DMS 273 (cell line): ENCODE results near the gene AMBP.

Experiments
- DNase-seq: peaks from one replicate; lab custom pipeline; 2025; ENCODE audit not compliant: unreplicated experiment; lab: John Stamatoyannopoulos, UW

AMBP gene

DNA sequence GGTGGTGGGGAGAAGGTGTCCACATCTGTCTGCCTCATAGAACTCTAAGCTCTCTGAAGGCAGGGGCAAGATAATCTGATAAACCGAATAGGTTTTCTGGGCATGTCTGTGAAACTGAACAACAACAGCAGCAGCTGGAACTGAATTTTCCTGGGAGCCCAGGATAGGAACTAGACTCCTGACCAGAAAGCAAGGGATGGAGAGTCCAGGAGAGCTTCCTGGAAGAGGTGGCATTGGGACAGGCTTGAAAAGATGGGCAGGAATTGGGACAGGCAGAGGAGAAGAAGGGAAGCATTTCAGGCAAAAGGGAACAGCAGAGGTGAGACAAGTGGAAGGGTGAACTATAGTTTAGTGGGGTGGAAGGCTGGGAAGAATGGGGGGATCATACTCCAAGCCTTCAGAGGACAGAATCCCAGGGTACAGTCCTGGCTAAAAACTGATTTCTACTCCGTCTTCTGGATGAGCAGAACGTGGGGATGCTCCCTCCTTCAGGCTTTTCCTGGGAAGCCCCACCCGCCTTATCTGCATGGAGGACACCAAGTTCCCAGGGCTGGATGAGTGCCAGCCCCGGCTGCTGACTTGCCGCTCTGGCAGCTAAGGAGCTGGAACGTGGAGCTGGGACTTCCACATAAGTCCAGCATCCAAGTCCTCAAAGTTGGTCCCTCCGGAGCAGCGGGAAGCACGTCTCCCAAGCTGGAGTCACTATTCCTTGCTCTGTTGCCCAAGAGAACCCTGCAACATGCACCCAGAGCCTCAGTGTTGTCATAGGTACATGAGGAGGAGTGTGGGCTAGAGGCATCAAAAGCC lies 34.9 kb upstream of the AMBP start:
- DNase-seq, result peak; percentile 54

DNA sequence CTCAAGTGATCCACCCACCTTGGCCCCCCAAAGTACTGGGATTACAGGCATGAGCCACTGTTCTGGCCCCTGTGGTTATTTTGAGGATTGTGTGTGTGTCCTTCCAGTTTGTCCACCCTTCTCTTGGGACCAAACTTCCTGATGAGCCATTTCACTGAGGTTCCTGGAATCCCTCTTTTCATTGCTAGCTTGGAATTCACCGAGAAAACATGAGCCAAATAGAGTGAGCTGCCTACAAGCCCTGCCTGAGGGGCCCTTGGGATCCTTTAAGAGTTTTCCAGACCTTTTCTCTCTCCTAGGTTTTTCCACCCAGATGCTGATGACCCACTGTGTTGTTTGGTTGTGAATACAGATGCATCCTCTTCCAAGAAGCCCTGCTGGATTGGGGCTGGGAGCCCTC lies 34.2 kb upstream of the AMBP start:
- DNase-seq, result no peak

DNA sequence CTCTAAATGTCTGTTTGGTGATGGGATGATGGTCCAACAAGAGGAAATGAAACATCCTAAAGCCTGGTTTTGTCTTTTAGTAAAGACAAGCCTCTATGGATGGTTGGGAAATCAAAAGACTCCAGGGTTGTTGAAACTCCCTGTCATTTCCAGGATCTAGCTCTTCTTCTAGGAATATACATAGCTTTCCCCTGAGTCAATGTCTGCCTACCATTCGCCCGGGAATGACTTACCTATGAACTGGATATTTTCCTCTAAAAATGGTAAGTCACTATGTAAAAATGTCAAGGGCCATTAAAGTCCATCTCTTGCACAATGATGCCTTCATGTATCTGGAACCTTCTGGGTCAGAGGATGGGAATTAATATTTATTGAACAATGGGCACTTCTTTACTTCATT lies 32.1 kb upstream of the AMBP start:
- no peak for DNase-seq

DNA sequence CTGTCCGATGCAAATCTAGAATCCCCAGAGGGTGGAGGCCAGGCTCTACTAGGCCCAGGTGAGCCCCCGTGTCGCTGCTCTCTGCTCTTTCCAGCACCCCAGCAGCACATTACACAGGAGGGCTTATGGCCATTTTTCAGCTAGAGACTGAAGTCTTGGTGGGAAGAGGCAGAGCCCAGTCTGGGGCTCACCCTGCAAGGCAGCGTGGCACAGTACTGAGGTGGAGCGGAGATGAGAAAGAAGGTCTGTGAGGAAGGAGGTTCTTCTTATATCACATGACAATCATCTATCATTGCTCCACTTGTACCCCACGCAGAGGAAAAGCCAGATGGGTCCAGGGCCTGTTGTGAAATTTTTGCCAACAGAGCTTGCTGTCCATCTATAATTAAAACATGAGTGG lies 31.0 kb upstream of the AMBP start:
- no peak for DNase-seq

DNA sequence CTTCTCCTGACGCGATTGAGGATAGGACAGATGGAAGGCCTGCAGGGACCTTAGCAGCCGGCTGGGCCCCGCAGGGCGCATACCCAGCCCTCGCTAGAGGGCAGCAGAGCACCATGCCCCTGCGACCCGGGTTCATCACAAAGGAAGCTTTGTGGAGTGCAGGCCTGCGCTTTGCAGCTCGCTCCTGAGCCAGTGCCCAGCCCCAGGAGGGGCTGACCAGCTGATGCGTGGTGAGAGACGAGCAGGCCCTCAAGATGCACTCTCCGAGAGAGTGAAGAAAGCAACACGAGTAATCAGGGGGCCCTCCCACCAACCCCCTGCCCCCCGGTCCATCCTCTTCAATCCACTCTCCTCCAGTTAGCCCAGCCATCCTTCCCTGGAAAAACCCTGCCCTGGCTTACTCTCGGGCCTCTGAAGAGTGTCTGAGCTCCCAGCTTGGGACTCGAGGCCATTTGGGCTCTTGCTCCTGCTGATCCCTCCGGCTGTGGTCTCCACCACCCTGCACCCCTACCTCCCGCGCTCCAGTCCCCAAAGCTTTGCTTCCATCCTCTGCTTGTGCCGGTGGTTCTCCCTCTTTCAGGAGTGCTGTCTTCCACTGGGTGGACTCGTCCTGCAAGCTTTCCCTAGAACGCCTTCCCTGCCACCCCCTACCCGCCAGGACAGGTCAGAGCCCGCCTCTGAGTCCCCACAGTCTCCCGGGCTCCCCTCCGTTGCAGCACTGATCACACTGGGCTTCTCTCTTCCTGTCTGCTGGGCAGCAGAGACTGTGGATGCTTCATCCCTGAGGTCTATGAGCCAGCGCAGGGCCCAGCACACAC lies 30.1 kb upstream of the AMBP start:
- DNase-seq, result peak; percentile 91

DNA sequence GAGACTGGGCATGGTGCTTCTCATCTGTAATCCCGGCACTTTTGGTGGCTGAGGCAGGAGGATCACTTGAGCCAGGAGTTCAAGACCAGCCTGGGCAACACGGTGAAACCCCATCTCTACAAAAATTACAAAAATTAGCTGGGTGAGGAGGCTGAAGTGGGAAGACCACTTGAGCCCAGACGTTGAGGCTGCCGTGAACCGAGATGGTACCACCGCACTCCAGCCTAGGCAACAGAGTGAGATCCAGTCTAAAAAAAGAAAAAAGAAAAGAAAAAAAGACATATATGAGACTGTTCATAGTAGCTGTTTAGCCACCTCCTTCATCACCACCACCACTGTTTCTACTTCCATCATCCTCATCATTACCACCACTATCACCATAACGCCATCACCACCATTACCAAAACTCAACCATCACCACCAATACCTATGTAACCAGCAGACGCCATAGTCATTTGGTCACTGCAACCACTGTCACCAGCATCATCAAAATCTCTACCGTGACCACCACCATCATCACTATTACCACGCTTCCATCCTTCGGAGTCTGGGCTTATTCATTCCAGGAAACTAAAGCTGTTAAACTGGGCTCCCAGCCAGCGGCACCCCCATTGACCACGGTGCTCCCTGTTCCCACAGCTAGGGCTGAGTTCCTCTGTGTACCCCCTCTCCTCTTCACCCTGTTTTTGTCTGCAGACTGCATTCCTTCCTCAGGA lies 29.3 kb upstream of the AMBP start:
- no peak for DNase-seq

DNA sequence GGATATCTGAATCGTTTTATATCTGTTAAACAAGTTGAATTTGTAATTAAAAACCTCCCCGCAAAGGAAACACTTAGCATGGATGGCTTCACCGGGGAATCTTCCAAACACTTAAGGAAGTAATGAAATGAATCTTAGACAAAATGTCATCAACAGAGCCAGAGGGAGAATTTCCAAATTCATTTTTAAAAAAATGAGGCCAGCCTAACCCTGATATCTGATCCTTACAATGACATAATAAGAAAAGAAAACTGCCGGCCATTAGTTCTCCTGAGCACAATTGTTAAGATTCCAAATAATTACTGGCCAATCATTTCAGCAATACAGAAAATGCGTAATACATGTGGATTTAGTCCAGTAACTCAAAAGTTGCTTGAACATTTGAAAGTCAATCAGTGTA lies 27.1 kb upstream of the AMBP start:
- no peak for DNase-seq

DNA sequence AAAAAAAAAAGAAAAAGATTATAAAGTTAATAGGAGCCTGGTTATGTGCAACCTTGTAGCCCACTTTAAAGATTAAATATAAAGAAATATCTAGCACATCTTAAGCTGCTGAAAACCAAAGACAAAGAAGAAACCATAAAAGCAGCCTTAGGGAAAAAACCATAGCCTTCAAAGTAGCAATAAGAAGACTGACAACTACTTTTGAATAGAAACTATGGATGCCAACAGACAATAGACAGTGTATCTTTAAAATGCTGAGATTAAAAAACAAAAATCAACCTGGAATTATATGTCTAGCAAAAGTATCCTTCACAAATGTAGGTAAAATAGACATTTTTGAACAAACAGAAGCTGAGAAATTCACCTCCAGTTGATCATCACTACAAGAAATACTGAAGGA lies 24.4 kb upstream of the AMBP start:
- no peak for DNase-seq

DNA sequence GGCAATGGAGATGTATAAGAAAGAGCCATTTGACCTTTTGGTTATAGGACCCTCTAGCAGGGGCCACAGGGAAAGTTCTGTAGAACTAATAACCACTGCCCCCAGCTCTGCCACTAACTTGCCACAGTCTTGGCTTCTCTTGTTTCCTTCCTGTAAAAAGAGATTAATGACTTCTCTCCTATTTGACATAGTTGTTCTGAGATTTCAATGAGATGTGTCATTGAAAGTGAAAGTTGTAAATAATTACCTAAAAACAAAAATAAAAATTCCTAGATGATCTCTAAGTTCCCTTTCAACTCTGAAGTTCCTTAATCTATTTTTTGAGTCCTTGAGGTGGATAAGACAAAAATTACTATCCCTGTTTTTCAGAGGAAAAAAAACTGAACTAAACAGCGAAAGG lies 22.4 kb upstream of the AMBP start:
- no peak for DNase-seq

DNA sequence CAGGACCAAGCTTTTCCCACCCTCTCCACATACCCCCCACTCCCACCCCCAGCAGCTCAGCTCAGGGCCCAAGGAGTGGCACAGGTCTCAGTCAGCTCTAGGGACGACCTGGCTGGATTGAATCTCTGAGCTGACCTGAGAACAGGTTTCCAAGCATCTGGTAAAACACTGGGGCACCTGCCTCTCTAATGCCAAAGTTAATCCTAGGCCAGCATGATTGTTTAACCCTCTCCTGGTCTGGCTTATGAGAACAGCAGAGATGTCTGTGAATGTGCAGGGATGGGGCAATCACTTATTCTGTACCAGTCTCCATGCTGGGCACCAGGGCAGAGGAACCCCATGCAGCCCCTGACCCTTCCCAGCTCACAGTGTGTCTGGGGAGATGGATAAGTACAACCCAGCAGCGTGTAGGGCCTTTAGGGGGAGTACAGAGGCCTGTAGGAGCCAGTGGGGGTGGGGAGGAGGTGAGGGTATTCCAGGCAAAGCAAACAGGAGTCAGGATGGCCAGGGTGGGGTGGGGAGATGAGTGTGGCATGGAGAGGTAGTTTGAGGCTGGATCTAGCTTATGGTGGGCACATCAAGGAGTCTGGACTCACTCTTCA lies 21.7 kb upstream of the AMBP start:
- peak; percentile 84 for DNase-seq

DNA sequence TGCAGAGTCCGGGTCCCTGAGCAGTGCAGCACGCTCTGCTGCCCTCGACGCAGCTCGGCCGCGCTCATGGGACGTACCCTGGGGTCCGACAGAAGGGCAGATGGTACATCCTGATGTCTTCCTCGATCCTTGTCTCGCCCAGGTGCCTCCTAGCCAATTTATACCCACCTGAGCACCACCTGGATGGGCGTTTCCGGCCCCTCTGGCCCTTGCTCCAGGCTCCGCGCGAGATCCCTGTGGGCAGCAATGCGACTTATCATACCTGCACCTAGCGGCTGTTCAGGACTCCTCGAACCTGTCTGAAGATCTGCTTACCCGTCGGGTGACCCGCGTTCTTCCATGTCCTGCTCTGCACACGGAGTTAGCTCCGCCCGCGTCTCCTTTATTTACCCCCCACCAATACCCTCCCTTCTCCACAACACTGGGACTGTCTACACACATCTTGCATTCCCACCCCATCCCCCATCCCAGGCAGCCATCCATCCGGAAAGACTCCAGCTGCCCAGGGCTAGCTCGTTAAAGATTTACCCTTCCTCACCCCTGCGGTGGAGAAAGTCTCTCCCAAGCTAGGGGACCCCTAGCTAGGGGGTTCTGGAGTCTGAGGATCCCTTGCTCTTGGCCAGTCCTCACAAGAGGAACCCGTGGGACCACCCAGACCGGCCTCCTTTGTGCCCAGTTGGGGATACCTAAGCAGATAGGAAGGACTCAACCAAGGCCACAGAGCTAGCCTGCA lies 21.0 kb upstream of the AMBP start, which contains the start of gene KIF12:
Gene KIF12, minus strand, starts transcription at position 357 of the 733 bp plus-strand sequence. Its CDS starts 16 bp downstream, at position 341.
- peak; percentile 95 for DNase-seq

DNA sequence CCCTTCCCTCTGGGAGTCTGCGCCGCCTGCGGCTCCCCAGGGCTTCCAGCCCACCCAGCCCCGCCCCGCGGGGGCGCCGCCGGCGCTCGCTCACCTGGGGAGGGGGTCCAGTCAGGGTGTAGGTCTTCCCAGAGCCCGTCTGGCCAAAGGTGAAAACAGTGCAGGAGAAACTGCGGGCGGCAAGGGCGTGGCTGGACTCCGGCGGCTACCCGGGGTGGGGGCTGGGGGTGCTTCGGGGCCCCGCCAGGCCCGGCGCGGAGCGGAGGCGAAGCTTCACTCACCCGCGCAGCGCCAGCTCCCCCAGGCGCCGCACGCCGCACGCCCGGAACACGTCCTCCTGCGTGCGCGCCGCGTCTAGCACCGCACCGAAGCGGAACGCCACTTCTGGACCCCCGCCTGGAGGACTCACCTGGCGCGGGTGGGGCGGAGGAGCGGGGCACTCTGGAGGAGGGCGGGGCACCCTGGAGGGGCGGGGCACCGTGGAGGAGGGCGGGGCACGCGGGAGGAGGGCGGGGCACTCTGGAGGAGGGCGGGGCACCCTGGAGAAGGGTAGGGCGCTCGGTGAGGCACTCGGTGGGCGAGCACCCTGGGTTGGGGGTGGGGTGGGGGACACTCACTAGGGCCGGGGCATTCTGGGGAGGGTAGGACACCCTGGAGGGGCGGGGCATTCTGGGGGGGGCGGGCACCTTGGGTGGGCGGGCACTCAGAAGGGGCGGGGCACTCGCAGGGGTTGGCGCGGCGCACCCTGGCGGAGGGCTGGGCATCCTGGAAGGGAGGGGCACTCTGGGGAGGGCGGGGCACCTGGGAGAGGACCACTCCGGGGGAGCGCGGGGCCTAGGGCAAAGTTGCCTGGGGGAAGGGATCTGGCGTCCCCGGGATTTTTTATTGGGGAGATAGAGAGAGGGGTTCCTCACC lies 20.2 kb upstream of the AMBP start:
- peak; percentile 90 for DNase-seq

DNA sequence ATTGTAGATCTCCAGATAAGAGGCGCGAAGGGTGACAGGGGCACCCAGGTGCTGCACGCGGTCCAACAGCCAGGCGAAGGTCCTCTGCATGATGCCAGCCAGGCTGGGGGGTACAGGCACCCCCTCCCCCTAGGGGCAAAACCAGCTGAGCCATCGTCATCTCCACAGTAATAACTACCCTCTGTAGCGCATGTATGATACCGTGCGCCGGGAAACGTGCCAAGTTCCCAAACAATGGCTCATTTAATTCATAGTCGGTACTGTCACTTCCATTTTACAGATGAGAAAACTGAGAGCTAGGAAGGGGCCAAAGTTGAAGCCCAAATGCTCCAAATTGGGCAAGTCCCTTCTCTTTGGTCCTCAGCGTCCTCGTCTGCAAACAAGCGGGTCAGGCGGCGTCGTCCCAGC lies 19.5 kb upstream of the AMBP start:
- peak; percentile 42 for DNase-seq

DNA sequence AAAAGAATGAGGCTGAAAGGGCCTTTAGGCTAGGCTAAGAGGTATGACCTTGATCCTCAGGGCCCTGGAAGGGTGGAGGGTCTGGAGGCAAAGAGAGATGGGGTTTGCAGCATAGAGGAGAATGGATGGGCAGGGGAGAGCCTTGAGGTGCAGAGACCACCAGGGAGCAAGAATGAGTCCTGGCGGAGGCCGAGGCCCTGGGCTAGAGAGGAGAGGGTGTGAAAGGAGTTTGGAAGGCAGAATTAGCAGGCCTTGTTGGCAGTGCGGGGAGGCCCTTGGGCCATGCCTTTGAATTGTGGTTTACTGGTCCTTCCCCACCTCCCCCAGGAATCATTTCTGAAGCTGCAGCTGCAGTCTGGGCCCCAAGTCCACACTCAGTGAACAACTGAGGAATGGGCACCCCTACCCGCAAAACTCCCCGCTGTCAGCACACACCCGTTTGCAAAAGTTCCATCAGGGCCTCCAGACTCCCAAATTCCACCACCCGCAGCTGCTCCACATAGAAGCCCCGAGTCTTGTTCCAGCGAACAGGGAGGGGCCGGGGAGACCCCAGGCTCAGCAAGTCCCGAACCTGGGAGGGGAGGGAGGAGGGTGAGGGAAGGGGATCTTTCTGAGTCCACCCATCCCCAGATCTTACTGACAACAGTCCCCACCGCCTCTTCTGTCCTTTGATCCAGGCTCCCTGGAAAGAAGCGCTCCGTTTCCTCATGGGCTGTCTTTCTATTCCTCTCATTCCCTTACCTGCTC lies 18.9 kb upstream of the AMBP start:
- DNase-seq, result no peak

DNA sequence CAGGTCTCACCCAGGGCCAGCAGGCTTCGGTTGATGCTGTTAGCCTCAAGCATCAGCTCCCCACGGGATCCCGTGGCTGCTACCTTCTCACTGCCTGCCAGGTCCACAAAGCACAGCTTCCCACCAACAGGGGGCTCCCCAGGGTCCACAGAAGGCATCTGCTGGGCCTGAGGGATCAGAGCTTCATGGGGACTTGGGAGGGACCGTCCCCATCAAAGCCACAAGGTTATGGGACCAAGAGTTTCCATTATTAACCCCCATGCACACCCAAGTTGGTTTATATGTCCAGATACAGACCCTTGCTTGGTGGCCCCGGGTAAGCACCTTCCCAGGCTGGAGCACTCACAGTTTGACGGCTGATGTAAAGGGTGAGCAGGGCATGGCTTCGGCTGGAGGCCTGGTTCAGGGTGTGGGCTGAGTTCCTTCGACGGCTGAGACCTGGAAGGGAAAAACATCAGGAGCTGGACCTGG lies 18.0 kb upstream of the AMBP start:
- DNase-seq, result peak; percentile 35

DNA sequence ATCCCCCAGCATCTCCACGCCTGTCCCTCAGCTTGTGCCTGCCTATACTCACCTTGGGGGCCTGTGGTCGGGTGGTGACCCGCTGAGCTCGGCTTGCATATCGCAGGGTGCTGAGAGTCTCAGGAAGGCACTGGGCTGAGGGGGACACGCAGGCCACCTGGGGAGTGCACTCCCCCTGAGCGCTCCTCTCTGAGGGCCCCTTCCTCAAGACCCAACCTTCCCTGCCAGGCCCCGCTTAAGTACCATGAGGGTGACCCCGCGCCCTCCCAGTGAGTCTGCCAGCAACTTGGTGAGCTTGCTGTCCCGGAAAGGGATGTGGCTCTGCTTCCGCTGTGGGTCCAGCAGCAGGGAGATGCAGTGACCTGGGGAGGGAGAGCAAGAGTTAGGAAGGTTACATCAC lies 16.9 kb upstream of the AMBP start:
- DNase-seq, result no peak

DNA sequence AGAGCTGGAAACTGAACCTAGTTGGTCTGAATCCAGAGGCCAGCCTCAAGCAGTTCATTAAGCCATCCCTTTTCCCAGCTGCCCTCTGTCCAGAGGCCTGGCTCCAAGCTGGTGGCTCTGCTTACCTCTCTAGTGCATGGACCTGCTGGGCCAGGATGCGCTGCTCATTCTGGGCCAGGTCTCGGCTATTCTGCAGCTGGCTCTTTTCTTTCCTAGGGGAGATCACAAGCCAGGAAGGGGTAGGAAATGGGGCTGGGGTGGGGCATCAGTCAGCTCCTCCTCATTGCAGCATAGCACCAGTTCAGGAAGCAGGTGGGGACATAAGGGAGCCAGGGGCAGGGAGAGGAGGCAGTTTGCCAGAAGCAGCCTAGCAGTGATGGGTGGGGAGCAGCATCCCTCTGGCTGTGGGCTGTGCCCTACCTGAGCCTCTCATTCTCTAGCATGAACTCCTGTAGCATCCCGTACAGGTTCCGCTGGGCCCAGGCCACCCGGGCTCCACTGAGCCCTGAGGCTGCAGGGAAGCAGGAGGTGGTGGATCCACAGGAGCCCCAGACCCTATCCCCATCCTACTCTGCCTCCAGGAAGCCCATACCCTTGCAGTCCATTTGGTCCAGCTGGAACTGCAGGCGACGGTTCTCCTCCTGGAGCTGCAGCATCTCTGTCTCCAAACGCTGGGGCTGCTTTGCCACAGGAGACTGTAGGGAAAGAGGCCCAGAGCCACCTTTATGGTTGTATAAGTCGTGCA lies 15.8 kb upstream of the AMBP start:
- DNase-seq, result peak; percentile 25

DNA sequence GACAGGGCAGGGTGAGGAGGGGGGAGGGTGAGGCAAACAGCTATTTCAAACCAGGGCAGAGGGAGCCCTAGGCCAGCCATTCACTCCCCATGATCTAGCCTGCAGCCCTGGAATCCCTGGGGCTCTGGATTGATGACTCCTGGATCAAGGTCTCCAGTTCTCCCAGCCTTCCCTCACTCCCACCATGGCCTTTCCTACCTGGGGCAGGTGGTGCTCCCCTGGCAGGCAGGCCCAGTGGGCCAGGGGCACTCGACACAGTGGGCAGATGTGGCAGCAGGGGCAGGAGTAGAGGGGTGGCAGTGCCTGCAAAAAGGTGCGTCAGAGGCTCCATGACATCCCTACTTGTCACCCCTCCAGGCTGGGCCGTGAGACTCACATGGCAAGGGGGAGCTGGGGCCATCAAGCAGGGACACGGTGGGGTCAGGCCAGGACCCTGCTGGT lies 15.0 kb upstream of the AMBP start:
- no peak for DNase-seq
